HG03442 (cell line): ENCODE data around the gene HHAT.
A peak's percentile ranks its signal among the peaks of the same experiment; 100 is the strongest.

ENCODE experiments used
- ATAC-seq: cut with Tn5 transposase; IDR thresholded peaks from one replicate; pipeline ENCODE4 v1.9.1; 2021; ENCODE audit warnings: mild to moderate bottlenecking, moderate library complexity; ENCODE audit not compliant: unreplicated experiment

Gene HHAT

DNA sequence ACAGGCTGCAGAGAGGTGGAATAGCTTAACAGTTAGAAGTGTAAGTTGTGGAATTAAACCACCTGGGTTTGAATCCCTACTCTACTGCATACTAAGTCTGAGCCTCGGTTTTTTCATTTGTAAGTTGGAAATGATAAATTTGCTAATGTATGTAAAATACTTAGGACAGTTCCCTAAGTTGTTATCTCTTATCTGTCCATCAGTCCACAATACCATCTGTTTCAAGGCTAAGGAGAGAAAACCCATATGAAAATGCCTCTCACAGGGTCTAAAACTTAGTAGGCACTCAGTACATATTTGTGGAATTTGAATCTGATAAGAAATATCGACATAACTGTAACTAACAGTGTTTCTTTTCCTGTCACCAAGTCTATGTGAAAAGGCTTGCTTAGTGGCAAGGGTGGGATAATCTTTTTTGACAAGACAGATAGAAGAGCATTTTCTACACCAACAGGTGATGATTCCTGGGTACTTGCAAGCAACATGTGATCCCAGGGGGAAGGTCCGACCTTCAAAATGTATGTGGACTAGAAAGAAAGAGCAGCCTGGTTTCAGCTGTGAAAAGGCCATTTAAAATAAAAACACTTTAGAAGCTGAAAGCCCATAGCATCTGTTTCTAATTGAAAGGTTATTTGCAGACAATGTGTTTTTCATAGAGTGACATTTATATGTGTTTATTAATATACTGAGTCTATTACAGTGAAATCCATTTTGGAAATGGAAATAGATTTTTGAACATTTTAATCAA is 202.9 kb downstream of the HHAT start:
- ATAC-seq, result no peak

DNA sequence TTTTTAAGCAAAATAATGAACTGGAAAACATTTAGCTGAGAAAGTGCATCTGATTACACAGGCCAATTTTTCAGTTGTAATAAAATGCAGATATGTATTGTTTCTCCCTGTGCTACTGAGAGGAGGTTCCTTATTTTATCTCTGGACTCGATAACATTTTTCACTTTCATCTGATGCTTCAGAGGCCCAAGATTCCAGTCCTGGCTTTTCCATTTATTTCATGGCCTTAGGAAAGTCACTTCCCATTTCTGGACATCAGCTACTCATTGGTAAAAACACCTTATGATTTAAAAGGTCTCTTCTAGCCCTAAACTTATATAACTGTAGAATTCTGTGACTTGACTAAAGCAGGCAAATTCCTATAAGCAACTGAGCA is 203.5 kb downstream of the HHAT start:
- ATAC-seq, result no peak

DNA sequence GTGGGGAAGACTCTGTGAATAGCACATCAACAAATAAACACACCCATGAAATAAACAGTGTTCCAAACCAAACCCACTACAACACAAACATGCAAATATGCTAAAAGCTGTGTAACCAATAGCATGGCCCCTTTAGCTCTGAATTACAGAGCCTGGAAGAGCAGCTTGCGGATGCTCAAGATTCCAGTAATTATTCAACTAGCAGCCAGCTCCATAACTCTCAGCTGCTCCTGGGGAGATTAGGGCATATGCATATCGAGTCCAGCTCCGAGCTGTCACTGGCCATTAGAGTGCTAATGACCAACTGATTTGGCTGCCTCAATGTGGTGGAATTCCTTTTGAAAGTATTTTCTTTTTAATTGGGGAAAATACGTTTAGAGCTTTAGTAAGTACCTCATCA is 207.1 kb downstream of the HHAT start:
- ATAC-seq, result no peak

DNA sequence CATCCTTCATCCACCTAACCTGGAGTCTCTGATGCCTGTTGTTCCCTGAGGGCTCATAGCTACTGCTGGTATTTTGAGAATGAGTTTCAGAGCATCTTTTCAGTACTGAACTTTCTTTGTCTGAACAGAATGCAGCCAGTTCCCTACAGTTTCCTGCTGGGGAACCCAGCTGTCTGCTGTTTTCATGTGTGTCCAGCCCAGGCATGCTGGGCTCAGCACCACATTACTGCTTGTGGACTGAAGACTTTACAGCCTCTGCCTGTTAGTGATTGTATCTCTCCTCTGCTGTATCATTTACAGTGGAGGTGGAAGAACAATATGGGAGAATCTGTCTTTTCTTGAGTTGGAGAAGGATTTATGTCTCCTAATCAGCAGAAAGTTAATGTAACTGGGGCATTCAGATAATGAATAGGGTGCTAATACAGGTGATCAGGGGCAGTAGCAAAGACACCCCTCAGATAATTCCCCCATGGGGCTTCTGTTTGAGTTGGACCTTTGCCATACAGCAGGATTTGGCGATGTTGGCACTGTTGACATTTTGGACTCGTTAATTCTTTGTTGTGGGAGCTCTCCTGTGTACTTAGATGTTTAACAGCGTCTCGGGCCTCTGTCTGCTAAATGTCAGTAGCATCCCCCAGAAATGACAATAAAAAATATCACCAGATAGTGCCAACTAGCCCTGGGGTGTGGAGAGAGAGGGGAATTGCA is 207.7 kb downstream of the HHAT start:
- no peak for ATAC-seq

DNA sequence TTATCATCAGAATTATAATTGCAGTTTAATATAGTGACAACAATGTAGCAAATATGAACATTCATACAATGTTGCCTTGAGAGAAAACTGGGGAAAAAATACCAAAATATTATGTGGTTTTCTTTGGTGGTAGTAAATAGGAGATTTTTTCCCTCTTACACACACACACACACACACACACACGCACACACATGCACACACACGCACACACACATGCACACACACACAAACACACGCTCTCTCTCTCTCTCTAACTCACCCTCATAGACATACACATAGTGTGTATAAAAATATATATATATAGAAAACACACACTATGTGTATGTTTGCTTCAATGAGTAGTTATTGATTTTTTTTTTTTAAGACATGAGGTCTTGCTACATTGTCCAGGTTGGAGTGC is 211.6 kb downstream of the HHAT start:
- ATAC-seq, result no peak

DNA sequence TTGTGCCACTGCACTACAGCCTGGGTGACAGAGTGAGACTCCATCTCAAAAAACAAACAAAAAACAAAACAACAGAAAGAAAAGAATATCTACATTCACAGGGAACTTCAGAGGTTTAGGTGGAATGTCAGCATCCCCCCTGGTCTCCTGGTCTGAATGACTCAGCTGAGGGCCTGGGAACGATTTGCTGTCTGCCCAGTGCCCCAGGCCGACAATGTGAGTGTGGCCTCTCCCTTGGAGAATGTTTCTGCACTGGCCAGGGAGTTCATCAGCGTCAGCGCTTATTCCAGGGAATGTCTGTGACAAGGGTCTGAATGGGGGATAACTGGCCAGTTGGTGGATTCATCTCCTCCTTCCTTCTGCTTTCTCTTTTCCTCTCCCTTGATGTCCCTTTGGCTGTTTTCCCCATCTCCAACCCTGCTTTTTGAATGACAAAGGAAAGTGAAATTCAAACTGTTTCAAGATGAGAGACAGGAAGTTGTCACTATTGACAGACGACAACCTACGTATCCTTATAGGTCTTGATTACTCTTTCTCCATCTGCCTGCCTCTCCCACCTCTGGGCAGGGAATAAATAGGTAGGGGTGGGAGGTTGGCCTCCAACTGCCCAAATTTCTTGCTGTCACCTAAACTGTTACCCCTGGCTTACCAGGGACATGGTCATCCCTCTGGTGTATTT is 213.1 kb downstream of the HHAT start:
- ATAC-seq, result no peak

DNA sequence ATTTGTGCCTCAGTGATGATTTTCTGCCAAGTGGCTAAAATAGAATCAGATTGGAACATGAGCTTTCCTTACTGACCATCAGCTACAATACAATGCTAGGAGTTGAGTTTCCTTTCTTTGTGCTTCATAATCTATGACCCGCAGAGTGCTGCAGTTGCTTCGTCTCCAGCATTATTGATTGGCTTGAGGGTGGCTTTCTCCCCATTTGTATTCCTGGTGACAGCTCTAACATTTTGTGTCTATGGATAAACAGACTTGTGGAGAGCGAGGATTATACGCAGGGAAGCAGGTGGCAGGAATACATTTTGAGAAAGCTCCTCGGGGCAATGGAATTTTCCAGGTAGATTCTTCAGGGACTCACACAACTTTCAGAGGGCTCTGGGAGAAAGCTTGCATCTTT is 223.2 kb downstream of the HHAT start:
- no peak for ATAC-seq

DNA sequence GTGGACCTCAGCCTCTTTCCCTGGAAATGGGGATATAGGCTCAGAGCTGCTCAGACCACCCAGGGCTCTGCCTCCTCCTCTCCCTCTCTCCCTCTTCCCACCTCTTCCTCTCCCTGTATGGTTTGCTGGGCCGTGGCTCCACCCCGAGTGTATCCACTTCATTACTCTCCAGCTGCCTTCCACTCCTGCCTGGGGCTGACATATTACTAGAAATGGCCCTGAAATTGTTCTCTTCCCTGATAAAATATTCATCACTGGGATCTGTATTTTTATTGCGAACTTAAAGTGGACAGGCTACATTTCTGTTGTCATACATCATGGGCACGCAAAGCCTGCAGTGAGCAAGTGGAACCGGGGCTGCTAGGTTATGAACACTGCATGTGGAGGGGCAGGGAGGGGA is 225.0 kb downstream of the HHAT start:
- no peak for ATAC-seq

DNA sequence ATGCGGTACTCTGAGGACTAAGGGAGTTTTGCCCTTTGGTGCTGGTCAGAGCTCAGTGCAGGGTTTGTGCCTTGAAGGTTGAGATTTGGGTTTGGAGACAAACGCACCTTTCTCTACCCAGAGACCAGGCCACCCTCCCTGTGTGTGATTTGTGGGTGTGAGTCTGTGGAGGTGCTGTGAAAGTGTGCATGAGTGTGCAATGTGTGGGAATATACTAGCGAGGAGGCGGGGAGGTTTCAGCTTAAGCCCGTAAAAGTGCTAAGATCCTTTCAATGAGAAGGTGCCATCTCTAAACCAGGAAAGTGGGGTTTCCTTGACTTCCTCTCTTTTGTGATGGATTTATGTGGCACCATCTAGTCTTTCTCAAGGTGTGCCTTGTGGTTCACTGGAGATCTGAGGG is 225.7 kb downstream of the HHAT start:
- ATAC-seq, result no peak

DNA sequence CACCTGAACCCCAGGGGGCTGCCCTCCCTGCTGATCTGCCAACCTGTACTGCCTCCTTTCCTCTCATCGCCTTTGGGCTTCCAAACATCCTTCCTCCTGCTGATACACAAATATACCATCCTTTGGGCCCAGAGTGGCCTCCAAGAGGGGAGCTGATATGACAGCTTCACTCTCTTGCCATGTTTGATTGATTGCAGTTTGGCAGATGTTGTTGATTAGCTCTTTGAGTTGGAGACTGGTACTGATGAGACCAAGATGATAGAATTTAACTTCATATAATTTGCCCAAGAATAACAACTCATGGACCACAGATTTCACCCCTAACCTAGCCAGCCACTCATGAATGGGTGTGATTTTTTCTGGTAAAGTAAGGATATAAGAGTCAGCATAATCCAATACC is 227.8 kb downstream of the HHAT start:
- ATAC-seq, result no peak

DNA sequence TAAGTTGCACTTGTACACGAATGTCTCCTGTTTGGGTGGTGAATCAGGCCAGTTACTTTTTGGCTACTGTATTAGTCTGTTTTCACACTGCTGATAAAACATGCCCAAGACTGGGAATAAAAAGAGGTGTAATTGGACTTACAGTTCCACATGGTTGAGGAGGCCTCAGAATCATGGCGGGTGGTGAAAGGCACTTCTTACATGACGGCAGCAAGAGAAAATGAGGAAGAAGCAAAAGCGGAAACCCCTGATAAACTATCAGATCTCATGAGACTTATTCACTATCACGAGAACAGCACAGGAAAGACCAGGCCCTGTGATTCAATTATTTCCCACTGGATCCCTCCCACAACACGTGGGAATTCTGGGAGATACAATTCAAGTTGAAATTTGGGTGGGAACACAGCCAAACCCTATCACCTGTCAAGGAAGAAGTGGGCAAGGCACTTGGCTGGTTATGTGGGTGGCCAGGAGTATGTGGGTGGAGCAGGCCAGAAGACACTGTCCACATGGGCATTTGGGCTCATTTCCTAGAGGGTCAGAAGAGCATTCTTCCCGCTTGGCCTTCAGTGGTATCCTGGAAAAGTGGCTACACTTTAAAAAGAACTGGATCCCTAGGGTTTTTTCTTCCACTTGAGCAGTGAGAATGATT is 228.8 kb downstream of the HHAT start:
- ATAC-seq, result no peak

DNA sequence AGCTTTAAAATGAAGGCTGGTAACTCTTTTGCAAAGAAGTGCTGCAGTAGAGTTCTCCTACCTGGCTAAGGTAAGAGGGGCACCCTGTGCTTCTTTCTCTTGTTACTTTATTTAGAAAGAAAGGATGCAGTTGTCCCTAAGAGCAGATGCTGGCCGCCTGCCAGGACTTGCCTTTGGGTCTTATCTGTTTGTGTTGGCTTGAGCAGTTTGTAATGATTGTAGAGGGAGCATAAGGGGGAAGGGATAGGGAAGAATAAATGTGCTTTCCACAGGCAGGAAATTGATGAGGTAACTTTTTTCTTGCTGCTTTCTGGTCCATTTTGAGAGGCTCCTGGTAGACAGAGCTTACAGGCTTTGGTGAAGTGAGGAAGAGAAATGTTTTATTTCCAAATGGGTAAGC is 229.6 kb downstream of the HHAT start:
- no peak for ATAC-seq

DNA sequence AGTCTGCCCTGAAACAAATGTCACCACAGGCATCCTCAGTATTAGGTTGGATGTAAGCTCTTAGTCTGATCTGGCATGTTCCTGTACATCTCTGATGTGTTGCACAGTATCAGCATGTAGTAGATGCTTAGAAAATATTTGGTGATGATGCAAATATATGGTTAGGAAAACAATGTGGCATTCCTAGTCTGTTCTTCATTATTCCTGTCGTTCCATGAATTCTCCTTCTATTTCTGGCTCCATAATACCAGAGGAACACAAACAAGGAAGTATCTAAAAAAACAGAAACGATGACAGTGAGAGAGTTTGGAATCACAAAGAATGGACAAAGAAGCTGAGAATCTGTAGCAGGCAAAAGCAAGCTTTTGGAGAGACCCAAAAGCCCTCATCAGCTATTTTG is 236.6 kb downstream of the HHAT start:
- no peak for ATAC-seq

DNA sequence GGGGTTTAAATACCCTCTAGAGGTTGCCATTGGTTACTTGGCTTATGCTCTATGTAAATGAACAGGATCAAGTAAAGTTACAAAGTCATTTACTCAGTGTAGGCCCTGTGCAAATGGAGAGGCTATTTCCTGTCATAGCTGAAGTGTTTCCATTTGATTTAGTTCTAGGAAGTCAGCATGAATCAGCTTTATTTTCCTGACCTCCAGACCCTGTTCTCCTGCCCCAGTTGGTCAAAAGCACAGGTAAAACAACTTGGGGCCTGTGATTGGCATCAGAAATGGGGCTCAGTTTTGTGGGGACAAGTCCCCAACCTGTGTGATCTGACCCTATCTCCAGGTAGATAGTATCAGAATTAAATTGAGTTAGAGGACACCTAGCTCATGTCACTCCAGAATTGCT is 239.9 kb downstream of the HHAT start:
- no peak for ATAC-seq

DNA sequence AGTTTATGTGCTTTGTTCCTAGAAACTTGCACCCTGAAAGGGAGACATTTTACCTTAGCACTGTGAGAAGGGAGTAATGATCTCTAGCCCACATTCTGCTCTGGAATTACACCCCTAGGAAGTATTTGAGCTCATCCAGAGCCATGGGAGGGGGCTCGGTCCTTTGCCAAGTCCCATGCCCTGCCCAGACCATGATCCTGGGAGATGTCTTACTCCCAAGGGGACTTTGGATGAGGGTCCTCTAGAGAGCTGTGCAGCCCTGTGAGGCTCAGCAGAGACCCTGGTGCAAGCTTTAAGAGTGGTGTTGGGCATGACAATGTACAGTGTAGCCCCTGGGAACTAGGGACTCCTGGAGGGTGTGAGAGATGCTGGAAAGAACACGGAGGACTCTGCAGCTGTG is 241.4 kb downstream of the HHAT start:
- no peak for ATAC-seq

DNA sequence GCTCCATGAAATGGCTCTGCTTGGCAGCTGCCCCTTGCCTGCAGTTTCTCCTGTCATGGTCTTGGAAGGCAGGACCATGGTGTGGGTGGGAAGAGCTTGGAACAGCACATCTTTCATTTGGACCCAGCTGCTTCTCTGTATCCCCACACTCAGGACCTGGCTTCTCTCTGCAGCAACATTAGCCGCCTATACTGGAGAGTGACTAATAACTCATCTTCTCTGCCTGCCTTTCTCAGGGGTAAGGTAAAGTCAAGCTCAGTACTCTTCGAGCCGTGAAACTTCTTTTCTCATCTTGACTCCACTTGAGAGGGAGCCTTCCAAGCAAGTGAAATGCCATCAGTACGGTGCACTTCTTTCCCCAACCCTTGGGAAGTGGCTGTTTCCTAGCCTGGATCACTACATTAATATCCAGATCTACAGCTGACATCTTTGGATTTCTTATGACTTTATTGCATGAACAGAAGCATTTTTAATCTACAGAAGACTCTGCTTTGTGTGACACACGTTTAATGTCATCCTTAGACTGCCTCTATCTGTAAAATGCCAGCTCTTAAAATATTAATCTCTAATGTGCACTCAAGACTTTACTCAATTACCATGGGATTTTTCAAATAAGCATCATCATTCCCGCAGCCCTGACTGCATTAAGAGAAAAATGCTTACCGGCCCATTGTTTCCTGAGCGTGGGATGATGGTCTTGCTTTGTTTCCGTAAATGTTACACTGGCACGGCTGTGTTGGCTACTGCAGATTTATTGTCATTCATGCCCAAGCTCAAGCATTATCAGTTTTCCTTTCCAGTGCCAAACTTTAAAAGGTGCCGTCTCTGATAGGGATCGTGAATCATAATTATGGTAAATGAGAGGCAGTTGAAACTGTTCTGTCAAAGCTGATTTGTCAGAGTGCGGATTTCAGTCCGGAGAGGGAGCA is 242.9 kb downstream of the HHAT start:
- ATAC-seq, result no peak

DNA sequence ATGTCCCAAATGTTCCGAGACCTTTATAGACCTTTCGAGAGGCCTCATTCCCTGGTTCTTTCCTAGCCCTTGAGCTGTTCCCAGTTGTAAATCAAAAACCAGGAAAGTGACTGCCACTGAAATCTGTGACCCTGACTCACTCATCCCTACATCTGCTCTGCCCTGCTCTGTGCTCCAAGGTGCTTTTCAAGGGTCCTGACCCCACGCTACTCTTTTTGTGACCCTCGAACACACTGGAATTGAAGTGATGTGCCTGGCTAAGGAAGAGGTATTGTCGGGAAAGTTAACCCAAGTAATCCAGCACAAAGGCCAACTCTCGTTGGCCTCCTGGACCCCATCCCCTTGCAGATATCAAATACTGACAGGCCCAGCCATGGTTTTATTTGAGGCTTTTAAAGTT is 244.4 kb downstream of the HHAT start:
- no peak for ATAC-seq

DNA sequence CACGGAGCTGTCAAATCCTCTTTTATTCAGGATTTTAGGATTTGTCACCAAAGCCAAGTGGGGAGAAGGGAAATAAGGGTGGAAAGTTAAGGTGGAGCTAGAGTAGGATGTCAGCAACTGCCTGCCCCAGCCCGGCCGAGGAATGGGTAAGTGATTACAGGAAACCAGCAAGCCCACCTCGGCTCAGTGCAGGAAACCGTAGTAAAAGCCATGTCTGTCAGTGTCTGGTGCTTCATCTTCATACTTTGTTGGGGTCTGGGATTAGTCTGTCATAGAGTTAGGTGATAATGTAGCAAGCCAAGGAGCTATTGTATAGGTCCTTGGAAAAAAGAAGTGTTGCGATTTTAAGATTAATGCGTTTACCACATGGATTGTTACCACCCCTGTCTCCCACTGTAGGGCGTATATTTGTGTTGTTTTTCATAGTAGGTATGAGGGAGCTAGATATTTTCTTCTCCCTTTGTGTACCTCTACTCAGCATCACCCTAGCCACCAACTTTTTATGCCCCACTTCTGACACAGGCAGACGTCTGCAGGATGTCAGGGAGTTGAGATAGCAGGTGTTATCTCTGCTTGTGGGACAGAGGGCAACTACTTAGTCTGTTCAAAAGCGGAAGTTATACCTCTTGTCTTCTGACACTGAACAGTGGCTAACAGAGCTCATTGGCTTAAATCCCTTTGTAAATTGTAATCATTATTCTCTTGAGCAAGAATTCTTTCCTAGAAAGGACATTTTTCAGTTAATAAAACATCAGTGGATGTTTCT is 253.7 kb downstream of the HHAT start:
- ATAC-seq, result no peak

DNA sequence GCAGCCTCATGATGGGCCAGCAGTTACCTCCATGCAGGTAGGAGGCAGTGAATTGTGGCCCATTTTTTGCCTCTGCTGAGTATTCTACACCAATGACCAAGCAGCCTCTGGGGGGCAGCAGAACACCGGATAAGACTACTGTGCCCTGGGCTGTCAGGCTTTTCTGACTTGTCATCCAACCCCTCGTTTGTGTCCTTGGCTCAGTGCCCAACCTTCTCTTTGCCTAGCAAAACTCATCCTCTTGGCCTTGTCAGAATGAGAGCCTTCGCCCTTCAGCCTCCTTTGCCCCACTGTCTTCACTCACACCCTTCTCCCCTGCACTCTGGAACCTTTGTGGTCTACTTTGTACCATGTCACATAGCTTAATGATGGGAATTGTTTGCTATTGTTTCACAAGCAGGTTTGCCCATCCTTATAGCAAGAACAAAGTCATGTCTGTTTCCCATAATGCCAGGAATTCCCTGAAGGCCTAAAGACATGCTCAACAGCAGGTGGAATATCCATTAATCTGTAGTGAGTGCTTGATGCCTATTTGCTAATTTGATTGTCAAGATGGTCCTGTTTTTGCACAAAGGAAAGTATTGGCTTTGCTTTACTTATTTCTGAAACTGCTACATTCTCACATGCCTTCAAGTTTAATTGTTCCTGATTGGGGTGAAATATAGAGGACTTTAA is 255.9 kb downstream of the HHAT start:
- peak; percentile 90 for ATAC-seq
